Large intestine (tissue), 12 donors: ENCODE results near the gene OR4L1. TPM values are rescaled to one million over a fixed set of nuclear protein-coding genes. Genes with fewer than 3 reads are reported as not detected.
"Not testable (repeated sequence)": the region's sequence is repeated elsewhere in the genome, so short reads cannot be mapped to it uniquely, and the experiment has no call there.

Source experiments
- DNase-seq, 2 donors: peaks; one replicate each; pipeline versions ENCODE4 v3.0.0 to v3.0.0-alpha.2; 2013
- H3K27ac ChIP-seq: one replicate; pipeline ENCODE4 v1.5.1; 2013; ENCODE audit warnings: low read length
- H3K27me3 ChIP-seq: 2 replicates; pipeline ENCODE4 v1.6.1; 2013; ENCODE audit warnings: low read length; ENCODE audit not compliant: control insufficient read depth, insufficient read depth
- H3K36me3 ChIP-seq: 2 replicates; pipeline ENCODE4 v1.6.1; 2013; ENCODE audit warnings: low read length; ENCODE audit not compliant: control insufficient read depth, insufficient read depth
- H3K4me1 ChIP-seq: one replicate; pipeline ENCODE4 v1.6.1; 2013; ENCODE audit warnings: low read length; ENCODE audit not compliant: control insufficient read depth, insufficient read depth
- H3K4me3 ChIP-seq: one replicate; pipeline ENCODE4 v1.5.1; 2013; ENCODE audit warnings: low read length
- H3K9me3 ChIP-seq: one replicate; pipeline ENCODE4 v1.6.1; 2013; ENCODE audit warnings: mild to moderate bottlenecking, low read depth, low read length, moderate library complexity; ENCODE audit not compliant: control insufficient read depth
- WGBS: methylation state at CpG from one replicate; pipeline ENCODE4 v1.1.5; 2013; ENCODE audit warnings: low lambda C conversion rate; ENCODE audit not compliant: insufficient coverage; 5-methylcytosine and 5-hydroxymethylcytosine counted together
- long read RNA-seq, 11 donors: transcript quantifications; one replicate each; lab custom pipeline, GENCODE V29; 2026
- polyA plus RNA-seq: library from polyadenylated mRNA; unstranded; fragments of 120-200 nt; gene quantifications from one replicate; pipeline ENCODE4 v1.2.1, GENCODE V29; 2013

Gene OR4L1, protein sequence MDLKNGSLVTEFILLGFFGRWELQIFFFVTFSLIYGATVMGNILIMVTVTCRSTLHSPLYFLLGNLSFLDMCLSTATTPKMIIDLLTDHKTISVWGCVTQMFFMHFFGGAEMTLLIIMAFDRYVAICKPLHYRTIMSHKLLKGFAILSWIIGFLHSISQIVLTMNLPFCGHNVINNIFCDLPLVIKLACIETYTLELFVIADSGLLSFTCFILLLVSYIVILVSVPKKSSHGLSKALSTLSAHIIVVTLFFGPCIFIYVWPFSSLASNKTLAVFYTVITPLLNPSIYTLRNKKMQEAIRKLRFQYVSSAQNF
- polyA plus RNA-seq, result not detected
- long read RNA-seq, donor 1, result 0 reads
- long read RNA-seq, donor 2, result 0 reads
- long read RNA-seq, donor 3, result 0 reads
- long read RNA-seq, donor 4, result 0 reads
- long read RNA-seq, donor 5, result 0 reads
- long read RNA-seq, donor 6, result 0 reads
- long read RNA-seq, donor 7, result 0 reads
- long read RNA-seq, donor 8, result 0 reads
- long read RNA-seq, donor 9, result 0 reads
- long read RNA-seq, donor 10, result 0 reads
- long read RNA-seq, donor 11, result 0 reads

- Histone ChIP-seq H3K36me3 (no peaks in the 10 kb centered on the region), H3K4me1 (no peaks in the 10 kb centered on the region), H3K27me3 (no peaks in the 10 kb centered on the region), H3K9me3 (no peaks in the 10 kb centered on the region), H3K4me3 (no peak within 1 kb of the TSS), H3K27ac (no peak within 1 kb of the TSS)
- no peak for DNase-seq
- 17% methylated on average over 1 of the region's 2 CpGs for WGBS
Observed at GRCh38 chr14:20059745-20060144, at the start of gene OR4L1. TSS of gene OR4L1 (plus strand) at chr14:20060045. CDS start at chr14:20060045, 0 bp downstream.

- 100% methylated on average over 1 of the region's 2 CpGs for WGBS
- Histone ChIP-seq H3K4me3 (no peak within 1 kb of the TSS), H3K4me1 (no peaks in the 10 kb centered on the region), H3K27me3 (no peaks in the 10 kb centered on the region), H3K27ac (no peak within 1 kb of the TSS), H3K9me3 (peaks cover 4% of the 10 kb centered on the region), H3K36me3 (no peaks in the 10 kb centered on the region)
- DNase-seq, result no peak
Observed at GRCh38 chr14:20019257-20019865, 40.5 kb upstream of the OR4L1 start, which contains the start of gene OR4K14. TSS of gene OR4K14 (minus strand) at chr14:20019307. CDS start at chr14:20015193, 4,114 bp downstream.

DNA sequence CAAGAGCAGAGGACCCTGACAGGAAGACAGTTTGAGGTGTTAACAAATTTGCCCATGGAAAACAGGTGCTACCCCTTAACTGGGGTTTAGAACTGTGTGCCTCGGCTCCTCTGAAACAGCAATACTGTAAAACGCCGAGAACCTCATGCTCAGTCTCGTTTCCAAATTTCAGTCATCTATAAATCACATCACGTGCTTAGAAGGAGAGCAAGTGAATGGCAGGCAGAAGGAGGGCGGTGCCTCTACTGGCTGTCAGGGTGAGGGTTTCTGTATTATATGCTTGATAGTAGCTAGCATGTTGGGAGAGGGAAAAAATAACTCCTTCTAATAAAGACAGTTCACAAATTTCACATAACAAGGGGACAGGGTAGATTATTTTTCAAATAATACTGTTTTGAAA, 28.8 kb upstream of the OR4L1 start:
- no CpG with 5 or more reads among the region's 6 CpGs for WGBS
- no peaks in the 10 kb centered on the region for H3K4me1 ChIP-seq
- no peaks in the 10 kb centered on the region for H3K27me3 ChIP-seq
- no peak overlapping the region for H3K27ac ChIP-seq
- DNase-seq, result no peak
- H3K36me3 ChIP-seq, result no peaks in the 10 kb centered on the region
- no peak overlapping the region for H3K4me3 ChIP-seq
- no peaks in the 10 kb centered on the region for H3K9me3 ChIP-seq

GRCh38 chr14:20035449-20035848, 24.4 kb upstream of the OR4L1 start:
- 68% methylated on average over 3 of the region's 3 CpGs for WGBS
- Histone ChIP-seq H3K36me3 (no peaks in the 10 kb centered on the region), H3K27me3 (no peaks in the 10 kb centered on the region), H3K27ac (no peak overlapping the region), H3K4me3 (no peak overlapping the region), H3K4me1 (no peaks in the 10 kb centered on the region), H3K9me3 (no peaks in the 10 kb centered on the region)
- DNase-seq, result no peak

DNA sequence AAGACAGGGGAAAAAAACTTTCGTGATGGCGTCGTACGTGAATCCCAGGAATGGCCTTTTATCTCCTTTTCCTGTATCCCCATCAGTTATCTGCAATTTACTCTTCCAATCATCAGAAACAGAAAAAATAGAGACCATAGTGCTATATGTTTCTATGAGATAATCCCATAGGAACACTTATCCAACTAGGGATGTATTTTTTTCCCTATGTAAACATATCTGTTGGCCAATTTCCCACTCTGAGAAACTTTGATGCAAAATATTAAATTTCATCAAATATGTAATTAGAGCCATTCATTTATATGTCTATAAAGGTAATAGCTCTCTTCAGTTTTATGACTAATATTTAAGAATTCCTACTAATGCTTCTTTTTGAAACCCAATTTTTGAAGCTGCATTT, 23.9 kb upstream of the OR4L1 start, which contains the start of gene OR4K13:
TSS of gene OR4K13 (minus strand) at position 101 of the 400 bp plus-strand sequence. CDS start 1,280 bp downstream, outside the sequence.
- 80% methylated on average over 2 of the region's 4 CpGs for WGBS
- H3K27me3 ChIP-seq, result no peaks in the 10 kb centered on the region

GRCh38 chr14:20044243-20044642, 15.6 kb upstream of the OR4L1 start:
- Histone ChIP-seq H3K27ac (no peak overlapping the region), H3K9me3 (no peaks in the 10 kb centered on the region), H3K27me3 (no peaks in the 10 kb centered on the region), H3K4me1 (no peaks in the 10 kb centered on the region), H3K36me3 (no peaks in the 10 kb centered on the region), H3K4me3 (no peak overlapping the region)
- WGBS, result 100% methylated on average over 1 of the region's 5 CpGs
- no peak for DNase-seq

More for the DNA sequence above, 23.9 kb upstream of the OR4L1 start, which contains the start of gene OR4K13:
- H3K36me3 ChIP-seq, result no peaks in the 10 kb centered on the region
- no peaks in the 10 kb centered on the region for H3K9me3 ChIP-seq
- DNase-seq, result no peak
- no peaks in the 10 kb centered on the region for H3K4me1 ChIP-seq
- H3K4me3 ChIP-seq, result no peak within 1 kb of the TSS
- no peak within 1 kb of the TSS for H3K27ac ChIP-seq

GRCh38 chr14:20048202-20048601, 11.6 kb upstream of the OR4L1 start:
- no peak overlapping the region for H3K27ac ChIP-seq
- H3K9me3 ChIP-seq, result no peaks in the 10 kb centered on the region
- H3K4me1 ChIP-seq, result no peaks in the 10 kb centered on the region
- 75% methylated on average over 1 of the region's 1 CpG for WGBS
- H3K4me3 ChIP-seq, result no peak overlapping the region
- no peaks in the 10 kb centered on the region for H3K27me3 ChIP-seq
- no peak for DNase-seq
- H3K36me3 ChIP-seq, result no peaks in the 10 kb centered on the region

DNA sequence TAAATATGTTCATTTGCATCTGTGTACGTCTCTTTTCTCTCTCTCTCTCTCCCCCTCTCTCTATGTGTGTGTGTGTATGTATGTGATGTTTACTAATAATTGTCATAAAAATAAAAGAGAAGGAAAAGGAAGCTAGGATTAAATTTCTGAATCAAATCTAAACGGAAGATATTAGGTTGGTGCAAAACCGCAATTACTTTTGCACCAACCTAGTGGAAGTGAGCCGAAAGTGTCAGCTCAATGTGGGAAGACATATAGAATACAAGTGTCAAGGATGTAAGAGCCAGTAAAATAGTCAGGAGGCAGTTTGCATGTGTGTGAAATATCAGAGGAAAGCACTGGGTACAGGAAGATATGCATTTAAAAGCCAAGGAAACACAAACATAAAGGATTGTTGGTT, 32.2 kb downstream of the OR4L1 start:
- H3K9me3 ChIP-seq, result no peaks in the 10 kb centered on the region
- no peak overlapping the region for H3K4me3 ChIP-seq
- H3K27me3 ChIP-seq, result no peaks in the 10 kb centered on the region
- 45% methylated on average over 3 of the region's 4 CpGs for WGBS
- H3K27ac ChIP-seq, result no peak overlapping the region
- H3K4me1 ChIP-seq, result no peaks in the 10 kb centered on the region
- no peak for DNase-seq
- no peaks in the 10 kb centered on the region for H3K36me3 ChIP-seq

DNA sequence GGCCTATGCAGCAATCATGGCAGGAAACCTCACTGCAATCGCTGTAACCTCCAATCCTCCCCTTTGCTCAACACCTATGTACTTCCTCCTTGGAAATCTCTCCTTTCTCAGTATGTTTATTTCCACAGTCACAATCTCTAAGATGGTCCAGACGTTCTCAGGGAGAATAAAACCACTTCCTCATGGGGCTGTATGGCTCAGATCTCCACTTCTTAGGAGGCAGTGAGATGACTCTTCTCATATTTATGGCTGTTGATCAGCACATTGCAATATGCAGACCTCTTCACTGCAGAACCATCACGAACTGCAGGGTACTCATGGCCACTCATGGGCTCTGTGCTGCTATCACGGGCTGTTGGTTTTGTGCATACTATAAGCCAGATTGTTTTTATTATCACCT, 33.6 kb downstream of the OR4L1 start:
- H3K36me3 ChIP-seq, result no peaks in the 10 kb centered on the region
- no peak for DNase-seq
- no peaks in the 10 kb centered on the region for H3K4me1 ChIP-seq
- H3K27me3 ChIP-seq, result no peaks in the 10 kb centered on the region
- H3K4me3 ChIP-seq, result no peak overlapping the region
- no peak overlapping the region for H3K27ac ChIP-seq
- WGBS, result 0% methylated on average over 1 of the region's 4 CpGs
- H3K9me3 ChIP-seq, result no peaks in the 10 kb centered on the region

DNA sequence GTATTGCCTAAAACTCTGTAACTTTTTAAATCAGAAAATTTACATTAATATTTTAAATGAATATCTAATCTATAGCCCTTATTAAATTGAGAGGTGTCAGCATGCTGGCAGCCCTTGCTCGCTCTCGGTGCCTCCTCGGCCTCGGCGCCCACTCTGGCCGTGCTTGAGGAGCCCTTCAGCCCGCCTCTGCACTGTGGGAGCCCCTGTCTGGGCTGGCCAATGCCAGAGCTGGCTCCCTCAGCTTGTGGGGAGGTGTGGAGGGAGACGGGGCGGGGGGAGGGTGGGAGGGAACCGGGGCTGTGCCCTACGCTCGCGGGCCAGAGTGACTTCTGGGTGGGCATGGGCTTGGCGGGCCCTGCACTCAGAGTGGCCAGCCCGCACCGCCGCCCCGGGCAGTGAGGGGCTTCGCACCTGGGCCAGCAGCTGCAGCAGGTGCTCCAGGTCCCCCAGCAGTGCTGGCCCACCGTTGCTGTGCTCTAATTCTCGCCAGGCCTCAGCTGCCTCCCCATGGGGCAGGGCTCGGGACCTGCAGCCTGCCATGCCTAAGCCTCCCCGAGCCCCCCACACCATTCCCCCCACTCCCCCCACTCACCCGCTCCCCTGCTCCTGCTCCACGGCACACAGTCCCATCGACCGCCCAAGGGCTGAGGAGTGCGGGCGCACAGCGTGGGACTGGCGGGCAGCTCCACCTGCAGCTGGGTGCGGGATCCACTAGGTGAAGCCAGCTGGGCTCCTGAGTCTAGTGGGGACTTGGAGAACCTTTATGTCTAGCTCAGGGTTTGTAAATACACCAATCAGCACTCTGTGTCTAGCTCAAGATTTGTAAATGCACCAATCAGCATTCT, 39.3 kb downstream of the OR4L1 start:
- H3K27ac ChIP-seq, DNase-seq, H3K36me3 ChIP-seq, H3K9me3 ChIP-seq, H3K4me1 ChIP-seq, H3K4me3 ChIP-seq, H3K27me3 ChIP-seq: not testable (repeated sequence)
- no CpG with 5 or more reads among the region's 32 CpGs for WGBS
